ENCODE data around the gene CRTC3. TPM values are rescaled to one million over a fixed set of nuclear protein-coding genes. Genes with fewer than 3 reads are reported as not detected.

The CRTC3 gene
- polyA plus RNA-seq, 3 donors from 2014 or later, result 10.9 to 35.3 (median 11.0) TPM

GRCh38 chr15:90610190-90610589, 80.5 kb downstream of the CRTC3 start:
- Mint-ChIP-seq H3K4me3 (no peak overlapping the region), H3K9me3 (no peaks in the 10 kb centered on the region), H3K27ac (no peak overlapping the region), H3K4me1 (peaks cover 3 to 7% of the 10 kb centered on the region in 2 donors), H3K27me3 (ENCODE audit: low read depth in 3 of 3) (peaks cover 0 to 2% (median 0%) of the 10 kb centered on the region in 3 donors), H3K36me3 (peaks cover 17 to 42% (median 21%) of the 10 kb centered on the region in 3 donors)
- DNase-seq, result no peak

- no peak for DNase-seq
- H3K4me1 Mint-ChIP-seq, result peaks cover 3 to 7% of the 10 kb centered on the region in 2 donors
- H3K27me3 Mint-ChIP-seq (ENCODE audit: low read depth in 3 of 3), result peaks cover 0 to 2% (median 0%) of the 10 kb centered on the region in 3 donors
- H3K4me3 Mint-ChIP-seq, result no peak overlapping the region
- peaks cover 11 to 37% (median 18%) of the 10 kb centered on the region in 3 donors for H3K36me3 Mint-ChIP-seq
- H3K27ac Mint-ChIP-seq, result peak overlapping the region in 1 of 6 donors; percentile 51
- H3K9me3 Mint-ChIP-seq, result no peaks in the 10 kb centered on the region
These were observed 81.4 kb downstream of the CRTC3 start for GRCh38 chr15:90611157-90611556.

- peaks cover 0 to 18% of the 10 kb centered on the region in 2 donors for H3K4me1 Mint-ChIP-seq
- H3K9me3 Mint-ChIP-seq, result no peaks in the 10 kb centered on the region
- no peaks in the 10 kb centered on the region for H3K27me3 Mint-ChIP-seq (ENCODE audit: low read depth in 3 of 3)
- no peak overlapping the region for H3K27ac Mint-ChIP-seq
- peaks cover 22 to 36% (median 24%) of the 10 kb centered on the region in 3 donors for H3K36me3 Mint-ChIP-seq
- no peak for DNase-seq
- H3K4me3 Mint-ChIP-seq, result no peak overlapping the region
These were observed 87.4 kb downstream of the CRTC3 start for GRCh38 chr15:90617171-90617570.

- peaks cover 22 to 36% (median 24%) of the 10 kb centered on the region in 3 donors for H3K36me3 Mint-ChIP-seq
These were observed 88.0 kb downstream of the CRTC3 start for GRCh38 chr15:90617668-90618097.

GRCh38 chr15:90618330-90619125, 88.8 kb downstream of the CRTC3 start:
- peak overlapping the region in 1 of 6 donors; percentile 13 for H3K27ac Mint-ChIP-seq
- no peaks in the 10 kb centered on the region for H3K27me3 Mint-ChIP-seq (ENCODE audit: low read depth in 3 of 3)
- no peak for DNase-seq
- peaks cover 17 to 32% (median 24%) of the 10 kb centered on the region in 3 donors for H3K36me3 Mint-ChIP-seq
- H3K4me1 Mint-ChIP-seq, result peaks cover 0 to 18% of the 10 kb centered on the region in 2 donors
- no peak overlapping the region for H3K4me3 Mint-ChIP-seq
- H3K9me3 Mint-ChIP-seq, result no peaks in the 10 kb centered on the region

More at GRCh38 chr15:90617668-90618097, 88.0 kb downstream of the CRTC3 start:
- Mint-ChIP-seq H3K27me3 (ENCODE audit: low read depth in 3 of 3) (no peaks in the 10 kb centered on the region), H3K27ac (no peak overlapping the region), H3K4me1 (peaks cover 0 to 18% of the 10 kb centered on the region in 2 donors), H3K4me3 (no peak overlapping the region), H3K9me3 (no peaks in the 10 kb centered on the region)
- DNase-seq, result no peak

GRCh38 chr15:90619468-90619867, 89.7 kb downstream of the CRTC3 start:
- Mint-ChIP-seq H3K4me1 (peaks cover 0 to 11% of the 10 kb centered on the region in 2 donors), H3K9me3 (no peaks in the 10 kb centered on the region), H3K27ac (no peak overlapping the region), H3K36me3 (peaks cover 17 to 29% (median 24%) of the 10 kb centered on the region in 3 donors), H3K27me3 (ENCODE audit: low read depth in 3 of 3) (no peaks in the 10 kb centered on the region), H3K4me3 (no peak overlapping the region)
- no peak for DNase-seq

- no peak overlapping the region for H3K4me3 Mint-ChIP-seq
- H3K9me3 Mint-ChIP-seq, result no peaks in the 10 kb centered on the region
- peaks cover 17 to 28% (median 24%) of the 10 kb centered on the region in 3 donors for H3K36me3 Mint-ChIP-seq
- H3K4me1 Mint-ChIP-seq, result peaks cover 0 to 11% of the 10 kb centered on the region in 2 donors
- H3K27ac Mint-ChIP-seq, result peak overlapping the region in 2 of 6 donors; percentile 44 to 48
- DNase-seq, result no peak
- H3K27me3 Mint-ChIP-seq (ENCODE audit: low read depth in 3 of 3), result no peaks in the 10 kb centered on the region
These were observed 90.2 kb downstream of the CRTC3 start for GRCh38 chr15:90619939-90620338.

- Mint-ChIP-seq H3K27me3 (ENCODE audit: low read depth in 3 of 3) (no peaks in the 10 kb centered on the region), H3K4me3 (no peak overlapping the region), H3K27ac (peak overlapping the region in 3 of 6 donors; percentile 44 to 56 (median 48)), H3K4me1 (peaks cover 0 to 11% of the 10 kb centered on the region in 2 donors), H3K36me3 (peaks cover 17 to 26% (median 24%) of the 10 kb centered on the region in 3 donors), H3K9me3 (no peaks in the 10 kb centered on the region)
- no peak for DNase-seq
These were observed 90.8 kb downstream of the CRTC3 start for GRCh38 chr15:90620379-90621067.

- peaks cover 0 to 11% of the 10 kb centered on the region in 2 donors for H3K4me1 Mint-ChIP-seq
- H3K9me3 Mint-ChIP-seq, result no peaks in the 10 kb centered on the region
- H3K27ac Mint-ChIP-seq, result no peak overlapping the region
- H3K36me3 Mint-ChIP-seq, result peaks cover 6 to 19% (median 8%) of the 10 kb centered on the region in 3 donors
- no peak for DNase-seq
- no peak overlapping the region for H3K4me3 Mint-ChIP-seq
- H3K27me3 Mint-ChIP-seq (ENCODE audit: low read depth in 3 of 3), result no peaks in the 10 kb centered on the region
These were observed 94.1 kb downstream of the CRTC3 start for GRCh38 chr15:90623854-90624253.

GRCh38 chr15:90624278-90624981, 94.7 kb downstream of the CRTC3 start:
- H3K4me1 Mint-ChIP-seq, result peaks cover 0 to 11% of the 10 kb centered on the region in 2 donors
- H3K27me3 Mint-ChIP-seq (ENCODE audit: low read depth in 3 of 3), result no peaks in the 10 kb centered on the region
- H3K36me3 Mint-ChIP-seq, result peaks cover 10 to 25% (median 13%) of the 10 kb centered on the region in 3 donors
- H3K27ac Mint-ChIP-seq, result peak overlapping the region in 2 of 6 donors; percentile 14 to 18
- no peak overlapping the region for H3K4me3 Mint-ChIP-seq
- H3K9me3 Mint-ChIP-seq, result no peaks in the 10 kb centered on the region
- no peak for DNase-seq

GRCh38 chr15:90625037-90625436, 95.3 kb downstream of the CRTC3 start:
- no peaks in the 10 kb centered on the region for H3K27me3 Mint-ChIP-seq (ENCODE audit: low read depth in 3 of 3)
- H3K9me3 Mint-ChIP-seq, result no peaks in the 10 kb centered on the region
- H3K4me1 Mint-ChIP-seq, result peaks cover 0 to 6% of the 10 kb centered on the region in 2 donors
- peak overlapping the region in 3 of 6 donors; percentile 18 to 61 (median 41) for H3K27ac Mint-ChIP-seq
- H3K4me3 Mint-ChIP-seq, result no peak overlapping the region
- DNase-seq, result no peak
- peaks cover 11 to 26% (median 16%) of the 10 kb centered on the region in 3 donors for H3K36me3 Mint-ChIP-seq

GRCh38 chr15:90629217-90629616, 99.5 kb downstream of the CRTC3 start:
- H3K9me3 Mint-ChIP-seq, result no peaks in the 10 kb centered on the region
- no peak overlapping the region for H3K4me3 Mint-ChIP-seq
- no peak for DNase-seq
- H3K27ac Mint-ChIP-seq, result peak overlapping the region in 1 of 6 donors; percentile 30
- H3K4me1 Mint-ChIP-seq, result no peaks in the 10 kb centered on the region
- H3K27me3 Mint-ChIP-seq (ENCODE audit: low read depth in 3 of 3), result peaks cover 0 to 1% (median 0%) of the 10 kb centered on the region in 3 donors
- H3K36me3 Mint-ChIP-seq, result peaks cover 21 to 47% (median 23%) of the 10 kb centered on the region in 3 donors

- no peak overlapping the region for H3K27ac Mint-ChIP-seq
- peaks cover 0 to 1% (median 0%) of the 10 kb centered on the region in 3 donors for H3K27me3 Mint-ChIP-seq (ENCODE audit: low read depth in 3 of 3)
- H3K9me3 Mint-ChIP-seq, result peaks cover 0 to 2% (median 0%) of the 10 kb centered on the region in 6 donors
- peaks cover 27 to 53% (median 41%) of the 10 kb centered on the region in 3 donors for H3K36me3 Mint-ChIP-seq
- H3K4me1 Mint-ChIP-seq, result no peaks in the 10 kb centered on the region
- H3K4me3 Mint-ChIP-seq, result no peak overlapping the region
- no peak for DNase-seq
These were observed 103.6 kb downstream of the CRTC3 start for GRCh38 chr15:90633360-90633759.
